Stimulated activated CD8-positive, alpha-beta memory T cell treated with anti-CD3 and anti-CD28 coated beads, Interleukin-15, amount 100 ng/mL, for 1 hour (primary cell): ENCODE results near the gene L1TD1.
"Not testable (repeated sequence)": the region's sequence is repeated elsewhere in the genome, so short reads cannot be mapped to it uniquely, and the experiment has no call there.

Source experiments
- DNase-seq: peaks from one replicate; pipeline ENCODE4 v3.0.0-alpha.2; 2020; ENCODE audit warnings: low read depth

Gene L1TD1

DNA sequence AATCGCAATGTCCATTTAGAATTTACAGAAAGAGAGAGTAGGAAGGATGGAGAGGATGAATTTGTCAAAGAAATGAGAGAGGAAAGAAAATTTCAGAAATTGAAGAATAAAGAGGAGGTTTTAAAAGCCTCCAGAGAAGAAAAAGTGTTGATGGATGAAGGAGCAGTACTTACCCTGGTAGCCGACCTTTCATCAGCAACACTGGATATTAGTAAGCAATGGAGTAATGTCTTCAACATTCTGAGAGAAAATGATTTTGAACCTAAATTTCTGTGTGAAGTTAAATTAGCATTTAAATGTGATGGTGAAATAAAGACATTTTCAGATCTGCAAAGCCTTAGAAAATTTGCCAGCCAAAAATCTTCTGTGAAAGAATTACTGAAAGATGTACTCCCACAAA, 12.5 kb downstream of the L1TD1 start:
- DNase-seq = no peak

DNA sequence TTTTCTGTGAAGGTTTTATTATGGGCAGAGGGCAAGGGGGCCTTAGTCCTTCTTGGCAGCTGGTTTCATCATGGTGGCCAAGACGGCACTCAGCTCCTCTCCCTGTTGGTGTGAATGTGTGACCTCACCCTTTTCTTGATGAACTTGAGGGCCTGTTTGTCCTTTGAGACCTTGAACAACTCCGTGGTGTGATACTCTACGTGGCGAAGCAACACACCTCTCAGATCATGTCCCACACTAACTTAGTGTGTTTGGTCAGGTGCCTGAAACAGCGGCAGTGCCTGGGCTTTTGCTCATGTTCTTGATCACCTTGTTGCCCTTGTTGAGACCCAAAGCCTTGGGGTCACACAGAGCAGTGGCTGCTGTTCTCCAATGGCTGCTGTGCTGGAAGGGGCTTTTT, 13.4 kb downstream of the L1TD1 start:
- no peak for DNase-seq

DNA sequence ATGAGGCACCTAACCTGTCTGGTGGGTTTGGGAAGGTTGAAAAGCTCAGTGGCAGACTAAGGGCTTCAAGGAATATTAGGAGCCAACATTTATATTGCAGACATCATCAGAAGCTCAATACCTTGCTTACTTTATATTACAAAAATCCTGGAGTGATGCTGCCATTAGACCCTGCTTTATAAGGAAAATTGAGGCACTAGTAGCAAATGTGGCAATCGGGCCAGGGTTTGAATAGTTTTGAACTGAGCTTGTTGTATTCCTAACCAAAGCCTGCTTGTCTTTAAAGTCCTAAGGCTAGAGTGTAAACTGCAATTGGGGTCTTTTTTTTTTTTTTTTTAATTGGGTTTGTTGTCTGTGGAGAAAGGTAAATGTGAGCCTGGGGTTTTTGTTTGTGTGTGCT, 14.3 kb downstream of the L1TD1 start:
- no peak for DNase-seq

DNA sequence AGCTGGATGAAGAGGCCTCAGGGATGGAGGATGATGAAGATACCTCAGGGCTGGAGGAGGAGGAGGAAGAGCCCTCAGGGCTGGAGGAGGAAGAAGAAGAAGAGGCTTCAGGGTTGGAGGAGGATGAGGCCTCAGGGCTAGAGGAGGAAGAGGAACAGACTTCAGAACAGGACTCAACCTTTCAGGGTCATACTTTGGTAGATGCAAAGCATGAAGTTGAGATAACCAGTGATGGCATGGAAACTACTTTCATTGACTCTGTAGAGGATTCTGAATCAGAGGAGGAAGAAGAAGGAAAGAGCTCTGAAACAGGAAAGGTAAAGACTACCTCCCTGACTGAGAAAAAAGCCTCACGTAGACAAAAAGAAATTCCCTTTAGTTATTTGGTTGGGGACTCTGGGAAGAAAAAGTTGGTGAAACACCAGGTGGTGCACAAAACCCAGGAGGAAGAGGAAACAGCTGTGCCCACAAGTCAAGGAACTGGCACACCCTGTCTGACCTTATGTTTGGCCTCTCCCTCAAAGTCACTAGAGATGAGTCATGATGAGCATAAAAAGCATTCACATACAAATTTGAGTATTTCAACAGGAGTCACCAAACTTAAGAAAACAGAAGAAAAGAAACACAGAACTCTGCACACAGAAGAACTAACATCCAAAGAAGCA, 15.4 kb downstream of the L1TD1 start:
- no peak for DNase-seq

DNA sequence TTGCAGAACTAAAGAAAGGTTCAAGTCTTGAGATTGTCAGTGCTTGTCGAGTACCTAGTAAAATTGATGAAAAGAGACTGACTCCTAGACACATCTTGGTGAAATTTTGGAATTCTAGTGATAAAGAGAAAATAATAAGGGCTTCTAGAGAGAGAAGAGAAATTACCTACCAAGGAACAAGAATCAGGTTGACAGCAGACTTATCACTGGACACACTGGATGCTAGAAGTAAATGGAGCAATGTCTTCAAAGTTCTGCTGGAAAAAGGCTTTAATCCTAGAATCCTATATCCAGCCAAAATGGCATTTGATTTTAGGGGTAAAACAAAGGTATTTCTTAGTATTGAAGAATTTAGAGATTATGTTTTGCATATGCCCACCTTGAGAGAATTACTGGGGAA, 16.3 kb downstream of the L1TD1 start:
- no peak for DNase-seq

DNA sequence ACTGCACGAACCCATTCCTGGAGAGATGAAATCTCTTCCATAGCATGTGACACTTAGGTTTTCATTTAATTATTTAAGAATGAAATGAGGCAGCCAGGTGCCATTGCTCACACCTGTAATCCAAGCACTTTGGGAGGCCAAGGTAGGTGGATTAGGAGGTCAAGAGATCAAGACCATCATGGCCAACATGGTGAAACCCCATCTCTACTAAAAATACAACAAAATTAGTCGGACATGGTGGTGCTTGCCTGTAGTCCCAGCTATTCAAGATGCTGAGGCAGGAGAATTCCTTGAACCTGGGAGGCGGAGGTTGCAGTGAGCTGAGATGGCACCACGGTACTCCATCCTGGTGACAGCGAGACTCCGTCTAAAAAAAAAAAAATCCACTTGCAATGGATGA, 17.8 kb downstream of the L1TD1 start:
- no peak for DNase-seq

DNA sequence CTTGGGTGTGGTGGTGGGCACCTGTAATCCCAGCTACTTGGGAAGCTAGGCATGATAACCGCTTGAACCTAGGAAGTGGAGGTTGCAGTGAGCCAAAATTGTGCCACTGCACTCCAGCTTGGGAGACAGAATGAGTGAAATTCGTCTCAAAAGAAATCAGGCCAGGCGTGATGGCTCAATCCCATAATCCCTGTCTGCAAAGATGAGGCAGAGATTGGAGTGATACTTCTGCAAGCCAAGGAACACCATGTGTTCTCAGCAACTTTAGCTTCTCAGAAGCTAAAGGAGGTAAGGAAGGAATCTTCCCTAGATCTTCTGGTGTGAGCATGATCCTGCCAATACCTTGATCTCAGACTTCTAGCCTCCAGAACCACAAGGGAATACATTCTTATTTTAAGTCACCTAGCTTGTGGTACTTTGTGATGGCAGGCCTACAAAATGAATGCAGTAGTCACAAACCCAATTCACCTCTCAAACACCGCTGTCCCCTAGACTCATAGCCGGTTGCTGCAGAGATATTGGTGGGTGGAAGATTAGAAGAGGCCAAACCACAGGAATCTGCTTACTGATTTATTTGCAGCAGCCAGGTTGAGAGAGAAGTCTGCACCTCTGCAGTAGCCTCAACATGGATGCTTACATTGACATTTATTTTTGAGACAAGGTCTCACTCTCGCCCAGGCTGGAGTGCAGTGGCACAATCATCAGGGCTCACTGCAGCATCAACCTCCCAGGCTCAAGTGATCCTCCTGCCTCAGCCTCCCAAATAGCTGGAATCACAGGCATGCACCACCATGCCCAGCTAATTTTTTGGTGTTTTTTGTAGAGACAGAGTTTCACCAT, 18.6 kb downstream of the L1TD1 start:
- no peak for DNase-seq

DNA sequence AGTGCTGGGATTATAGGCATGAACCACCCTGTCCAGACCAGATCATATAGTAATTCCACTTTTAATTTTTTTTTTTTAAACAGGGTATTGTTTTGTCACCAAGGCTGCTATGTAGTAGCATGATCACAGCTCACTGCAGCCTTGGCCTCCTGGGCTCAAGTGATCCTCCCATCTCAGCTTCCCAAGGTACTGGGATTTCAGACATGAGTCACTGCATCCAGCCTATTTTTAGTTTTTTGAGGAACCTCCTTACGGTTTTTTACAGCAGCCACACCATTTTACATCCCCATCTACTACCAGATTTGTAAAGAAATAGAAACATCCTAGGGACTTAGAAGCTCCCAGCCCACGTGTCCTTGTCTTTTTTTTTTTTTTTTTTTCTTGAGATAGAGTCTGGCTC, 24.0 kb downstream of the L1TD1 start:
- no peak for DNase-seq

DNA sequence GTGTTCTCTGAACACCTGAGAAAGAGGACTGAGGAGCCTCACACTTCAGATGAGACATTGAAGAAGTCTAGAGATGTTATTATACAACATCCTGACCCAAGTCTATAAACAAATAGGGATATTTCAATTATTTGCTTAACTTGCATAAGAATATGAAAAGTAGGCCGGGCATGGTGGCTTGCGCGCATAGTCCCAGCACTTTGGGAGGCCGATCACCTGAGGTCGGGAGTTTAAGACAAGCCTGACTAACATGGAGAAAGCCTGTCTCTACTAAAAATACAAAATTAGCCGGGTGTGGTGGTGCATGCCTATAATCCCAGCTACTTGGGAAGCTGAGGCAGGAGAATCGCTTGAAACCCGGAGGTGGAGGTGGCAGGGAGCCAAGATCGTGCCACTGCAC, 25.8 kb downstream of the L1TD1 start:
- not testable (repeated sequence) for DNase-seq

DNA sequence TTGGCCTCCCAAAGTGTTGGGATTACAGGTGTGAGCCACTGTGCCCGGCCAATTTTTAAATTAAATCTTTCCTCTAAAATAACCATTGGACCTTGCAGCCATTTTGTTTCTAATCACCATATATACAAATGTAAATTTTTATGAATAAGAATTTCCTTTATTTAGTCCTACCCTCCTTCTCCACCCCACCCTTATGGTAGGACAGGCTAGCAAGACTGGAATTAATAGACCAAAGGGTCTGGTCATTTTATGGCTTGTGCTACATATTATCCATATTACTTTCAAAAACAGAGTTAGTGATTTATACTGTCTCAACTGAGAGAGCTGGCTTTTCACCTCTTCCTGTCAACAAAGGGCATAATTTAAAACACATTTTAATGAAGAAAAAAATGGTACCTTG, 26.5 kb downstream of the L1TD1 start:
- DNase-seq = no peak

DNA sequence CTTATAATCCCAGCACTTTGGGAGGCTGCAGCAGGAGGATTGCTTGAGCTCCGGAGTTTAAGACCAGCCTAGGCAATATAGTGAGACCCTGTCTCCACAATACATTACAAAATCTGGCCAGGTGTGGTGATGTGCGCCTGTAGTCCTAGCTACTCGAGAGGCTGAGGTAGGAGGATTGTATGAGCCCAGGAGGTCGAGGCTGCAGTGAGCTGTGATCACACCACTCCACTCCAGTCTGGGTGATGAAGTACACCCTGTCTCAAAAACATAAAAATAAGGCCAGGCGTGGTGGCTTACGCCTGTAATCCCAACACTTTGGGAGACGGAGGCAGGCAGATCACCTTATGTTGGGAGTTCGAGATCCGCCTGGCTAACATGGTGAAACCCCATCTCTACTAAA, 27.7 kb downstream of the L1TD1 start:
- DNase-seq = no peak

DNA sequence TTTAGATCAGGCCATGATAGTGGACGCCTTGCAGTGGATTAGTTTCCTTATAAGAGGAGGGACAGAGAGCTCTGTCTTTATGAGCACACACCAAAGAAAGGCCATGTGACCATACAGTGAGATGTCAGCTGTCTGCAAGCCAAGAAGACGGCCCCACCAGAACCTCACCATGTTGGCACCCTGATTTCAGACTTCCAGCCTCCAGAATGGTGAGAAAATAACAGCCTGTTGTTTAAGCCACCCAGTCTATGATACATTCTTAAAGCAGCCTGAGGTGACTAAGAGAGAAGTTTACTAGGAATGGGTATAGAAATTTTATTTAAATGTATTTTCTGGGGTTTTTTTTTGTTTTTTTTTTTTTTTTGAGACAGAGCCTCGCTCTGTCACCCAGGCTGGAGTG, 29.5 kb downstream of the L1TD1 start:
- DNase-seq = no peak

DNA sequence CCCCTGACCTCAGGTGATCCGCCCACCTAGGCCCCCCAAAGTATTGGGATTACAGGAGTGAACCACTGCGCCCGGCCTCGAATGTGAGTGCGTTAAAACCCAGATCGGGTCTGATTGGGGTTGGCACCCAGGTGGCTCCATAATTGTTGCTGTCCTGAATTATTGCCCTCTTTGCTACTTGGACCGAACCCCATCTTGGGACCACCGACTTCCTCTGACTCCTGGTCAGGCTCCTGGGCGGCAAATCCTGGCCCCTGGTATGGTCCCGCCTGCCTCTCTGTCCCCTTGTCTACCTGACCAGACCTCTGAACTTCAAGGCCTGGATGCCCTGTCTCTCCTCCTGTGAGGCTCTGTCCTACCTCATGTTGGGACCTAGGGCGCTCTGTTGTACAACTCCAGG, 32.8 kb downstream of the L1TD1 start:
- no peak for DNase-seq

DNA sequence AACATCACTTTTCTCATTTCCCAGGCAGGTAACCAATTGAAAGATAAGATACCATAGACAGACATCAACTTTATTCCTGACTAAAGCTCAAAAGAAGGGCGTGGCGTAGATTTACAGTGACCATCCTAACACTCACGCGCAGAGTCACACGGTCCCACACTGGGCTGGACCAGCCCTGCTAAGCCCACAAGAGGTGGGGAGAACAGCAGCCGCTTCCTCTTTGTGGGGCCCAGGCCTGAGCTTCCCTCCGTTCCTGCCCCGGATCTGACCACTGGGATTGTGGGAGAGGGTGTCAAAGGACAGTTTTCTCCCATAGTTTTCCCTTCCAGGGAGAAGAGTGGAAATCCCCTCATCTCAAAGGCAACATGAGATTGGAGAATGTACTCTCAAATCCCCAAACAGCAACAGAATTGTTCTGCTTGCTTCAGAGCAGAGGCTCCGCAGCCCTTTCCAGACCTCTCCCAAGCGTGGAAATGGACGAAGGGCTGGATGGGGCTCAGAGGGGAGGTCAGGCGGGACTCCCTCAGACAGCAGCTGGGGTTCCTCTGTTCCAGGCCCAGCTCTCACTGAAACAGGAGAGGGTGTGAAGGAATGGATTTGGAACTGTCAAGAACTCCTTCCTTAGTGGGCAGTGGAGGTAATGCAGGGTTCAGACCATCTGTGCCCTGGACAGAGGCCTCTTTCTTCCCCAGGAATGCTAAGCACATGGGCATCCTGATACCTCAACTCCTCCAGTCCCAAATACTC, 33.7 kb downstream of the L1TD1 start:
- DNase-seq = no peak

DNA sequence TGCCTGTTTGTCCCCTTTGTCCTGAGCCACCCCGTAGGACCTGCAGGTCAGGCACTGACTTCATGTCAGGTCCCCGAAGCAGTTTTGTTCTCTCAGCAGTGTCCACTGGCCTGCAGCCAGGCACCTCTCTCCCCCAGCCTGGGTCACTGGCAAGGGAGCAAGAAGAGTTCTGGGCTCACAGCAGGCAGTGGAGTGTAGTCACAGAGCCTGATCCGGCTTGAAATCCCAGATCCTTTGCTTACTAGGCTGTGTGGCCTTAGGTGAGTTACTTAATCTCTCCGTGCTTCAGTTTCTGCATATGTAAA, 34.2 kb downstream of the L1TD1 start:
- DNase-seq = no peak

DNA sequence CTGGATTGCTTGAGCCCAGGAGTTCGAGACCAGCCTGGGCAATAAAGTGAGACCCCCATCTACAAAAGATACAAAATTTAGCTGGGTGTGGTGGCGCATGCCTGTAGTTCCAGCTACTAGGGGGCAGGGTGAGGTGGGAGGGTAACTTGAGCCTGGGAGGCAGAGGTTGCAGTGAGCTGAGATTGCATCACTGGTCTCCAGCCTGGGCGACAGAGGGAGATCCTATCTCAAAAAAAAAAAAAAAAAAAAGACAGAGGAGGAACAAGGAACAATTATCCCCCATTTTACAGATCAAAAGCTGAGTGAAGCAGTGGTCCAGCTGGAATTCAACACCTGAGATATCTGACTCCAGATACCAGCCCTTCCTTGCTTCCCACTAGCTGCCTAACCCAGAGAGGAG, 34.8 kb downstream of the L1TD1 start:
- DNase-seq = no peak

DNA sequence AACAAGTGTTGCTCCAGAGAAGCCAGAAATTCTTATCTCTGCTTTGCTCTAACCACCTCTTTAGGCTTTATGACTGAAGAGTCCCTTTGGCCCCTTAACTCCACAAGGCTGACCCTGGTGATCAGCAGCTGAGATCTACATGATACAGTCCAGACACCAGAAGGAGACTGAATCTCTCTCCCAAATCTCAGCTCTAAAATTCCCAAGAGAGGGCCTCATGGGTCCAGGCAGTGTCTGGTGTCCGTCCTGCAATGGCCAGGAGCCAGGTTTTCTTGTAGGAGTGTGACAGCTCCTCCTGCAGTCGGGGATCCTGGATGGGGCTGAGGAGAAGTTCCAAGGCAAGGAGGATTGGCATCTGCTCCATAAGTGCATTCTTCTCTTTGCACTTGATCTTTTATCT, 35.3 kb downstream of the L1TD1 start:
- DNase-seq = no peak

DNA sequence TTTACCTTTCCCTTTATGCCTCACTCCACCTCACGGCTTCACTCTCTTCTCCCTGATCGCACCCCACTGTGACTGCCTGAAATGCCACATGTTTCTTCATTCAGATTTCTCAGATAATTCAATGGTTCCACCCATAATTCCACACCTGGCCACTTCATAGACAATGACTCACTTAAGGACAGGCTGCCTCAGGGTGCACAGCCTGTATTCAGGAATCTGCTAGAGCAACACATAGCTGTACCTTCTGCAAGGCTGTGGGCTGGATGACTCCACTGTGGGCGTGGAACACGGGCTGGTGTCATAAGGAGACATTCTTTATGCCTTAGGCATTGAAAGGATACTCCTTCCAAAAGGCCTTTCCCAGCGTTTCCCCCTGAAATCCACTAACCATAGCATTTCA, 36.1 kb downstream of the L1TD1 start:
- DNase-seq = no peak

DNA sequence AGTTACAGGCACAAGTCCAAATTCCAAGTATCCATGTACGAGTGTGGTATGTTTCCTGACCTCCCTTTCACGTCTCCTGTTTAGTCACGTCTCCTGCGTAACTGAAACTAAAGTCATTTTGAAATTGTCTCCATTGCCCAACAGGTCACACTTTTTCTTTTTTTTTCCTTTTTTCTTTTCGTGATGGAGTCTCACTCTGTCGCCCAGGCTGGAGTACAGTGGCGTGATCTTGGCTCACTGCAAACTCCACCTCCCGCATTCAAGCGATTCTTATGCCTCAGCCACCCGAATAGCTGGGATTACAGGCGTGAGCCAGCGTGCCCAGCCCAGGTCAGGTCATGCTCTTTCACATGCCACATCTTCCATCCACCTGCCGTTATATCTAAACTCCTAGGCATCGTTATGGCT, 38.2 kb downstream of the L1TD1 start:
- DNase-seq = no peak

DNA sequence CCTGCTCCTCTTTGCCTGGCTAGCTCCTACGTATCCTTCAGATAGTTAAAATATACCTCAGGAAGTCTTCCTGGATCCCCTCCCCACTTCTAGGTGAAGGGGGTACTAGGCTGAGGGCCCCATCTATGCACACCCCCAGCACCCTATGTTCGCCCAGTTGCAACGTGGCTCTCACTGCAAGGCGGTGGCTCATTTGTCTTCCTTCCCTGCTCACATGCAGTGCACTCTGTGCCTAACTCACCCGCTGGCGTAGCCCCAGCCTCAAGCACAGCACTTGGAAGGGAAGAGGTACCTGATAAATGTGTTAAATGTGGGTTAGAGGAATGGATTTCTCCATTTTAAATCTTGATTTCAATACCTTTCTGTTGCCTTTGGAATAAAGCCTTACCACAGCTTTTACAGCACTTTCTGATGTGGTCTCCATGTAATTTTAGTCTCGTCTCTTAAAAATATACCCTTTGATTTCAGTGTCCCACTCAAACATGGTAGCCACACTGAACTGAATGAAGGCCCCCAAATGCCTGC, 39.3 kb downstream of the L1TD1 start:
- DNase-seq = no peak

DNA sequence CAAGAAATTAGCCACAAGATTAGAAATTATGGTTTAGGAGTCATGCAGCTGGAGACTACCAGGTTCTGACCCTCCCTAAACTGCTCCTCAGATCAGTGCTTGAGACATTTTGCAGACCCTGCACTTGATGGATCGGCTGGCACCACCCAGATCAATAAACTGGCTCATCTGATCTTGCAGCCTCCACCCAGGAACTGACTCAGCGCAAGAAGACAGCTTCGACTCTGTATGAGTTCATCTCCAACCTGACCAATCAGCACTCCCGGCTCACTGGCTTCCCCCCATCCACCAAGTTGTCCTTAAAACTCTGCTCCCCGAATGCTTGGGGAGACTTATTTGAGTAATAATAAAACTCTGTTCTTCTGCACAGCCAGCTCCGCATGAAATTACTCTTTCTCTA, 40.0 kb downstream of the L1TD1 start:
- no peak for DNase-seq

DNA sequence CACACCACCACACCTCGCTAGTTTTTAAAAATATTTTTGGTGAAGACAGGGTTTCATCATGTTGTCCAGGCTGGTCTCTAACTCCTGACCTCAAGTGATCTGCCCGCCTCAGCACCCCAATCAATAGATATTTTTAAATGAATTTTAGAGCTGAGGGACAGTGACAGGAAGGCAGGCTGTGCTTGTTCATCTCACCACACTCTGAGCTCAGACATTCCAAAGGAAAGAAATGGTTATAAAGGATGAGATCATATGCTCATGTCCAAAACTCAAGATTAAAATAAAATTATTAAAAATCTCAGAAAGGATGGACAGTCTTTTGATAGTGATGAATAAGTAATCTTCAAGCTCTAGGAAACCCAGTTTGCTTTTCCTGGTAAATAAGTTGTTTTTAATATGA, 40.9 kb downstream of the L1TD1 start:
- no peak for DNase-seq

DNA sequence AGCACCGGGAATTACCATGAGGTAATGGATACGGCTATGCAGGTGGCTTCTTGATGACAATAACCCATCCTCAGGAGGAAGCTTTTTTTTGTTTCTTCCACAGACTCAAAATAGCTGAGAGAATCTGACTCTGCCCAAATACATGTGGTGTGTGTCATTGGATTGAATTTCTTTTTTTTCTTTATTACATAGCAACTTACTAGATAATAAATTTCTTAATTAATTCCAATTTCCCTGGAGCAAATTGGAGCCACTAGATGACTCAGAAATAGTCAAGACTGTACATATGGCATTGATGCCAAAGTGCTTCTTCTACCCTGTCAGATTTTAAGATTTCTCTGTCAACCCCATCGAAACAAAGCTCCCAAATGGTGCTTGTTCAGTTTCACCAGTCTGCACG, 42.7 kb downstream of the L1TD1 start:
- DNase-seq = no peak
